ENCODE measurements around the gene LTBP1.

Gene LTBP1

DNA sequence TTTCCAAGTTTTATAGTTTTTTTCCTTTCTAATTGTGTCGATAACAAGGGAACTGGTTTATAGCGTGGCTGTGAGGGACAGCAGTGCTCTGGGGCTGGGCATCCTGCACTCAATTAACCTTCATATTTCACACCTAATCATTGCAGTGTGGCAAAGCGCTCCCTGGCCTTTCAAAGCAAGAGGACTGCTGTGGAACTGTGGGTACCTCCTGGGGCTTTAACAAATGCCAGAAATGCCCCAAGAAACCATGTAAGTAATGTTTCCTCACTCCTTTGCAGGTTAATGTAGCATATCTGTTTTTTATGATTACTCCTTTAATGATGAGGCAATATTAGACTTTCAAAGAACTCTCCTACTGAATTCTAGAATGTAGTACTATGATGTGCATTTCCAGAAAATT is 270.7 kb downstream of the LTBP1 start:
- Histone ChIP-seq H3K4me2 (ENCODE audit: low read length) (no peak overlapping the region), H3K4me1 (ENCODE audit: control insufficient read depth, low read length) (peaks cover 22% of the 10 kb centered on the region), H4K20me1 (ENCODE audit: control insufficient read depth, insufficient read depth, low read depth, low read length) (no peaks in the 10 kb centered on the region), H3F3A (ENCODE audit: control insufficient read depth, insufficient read depth) (no peaks in the 10 kb centered on the region), H3K4me3 (ENCODE audit: low read length) (no peak overlapping the region), H3K27ac (ENCODE audit: low read depth, low read length) (no peak overlapping the region), H3K36me3 (ENCODE audit: control insufficient read depth, low read length) (peaks cover 92% of the 10 kb centered on the region), H3K79me2 (ENCODE audit: control insufficient read depth, low read length) (no peaks in the 10 kb centered on the region), H3K9me3 (ENCODE audit: control insufficient read depth, insufficient read depth, low read length) (no peaks in the 10 kb centered on the region), H3K27me3 (ENCODE audit: control insufficient read depth, low read length) (no peaks in the 10 kb centered on the region), H3K9me2 (replicated peaks; ENCODE audit: control insufficient read depth, low read length) (no peaks in the 10 kb centered on the region)
- TF ChIP-seq EZH2phosphoT487 (IDR thresholded peaks at IDR 0.05; ENCODE audit: borderline replicate concordance, low read length), result no peak
- TF ChIP-seq, protein P1, sequence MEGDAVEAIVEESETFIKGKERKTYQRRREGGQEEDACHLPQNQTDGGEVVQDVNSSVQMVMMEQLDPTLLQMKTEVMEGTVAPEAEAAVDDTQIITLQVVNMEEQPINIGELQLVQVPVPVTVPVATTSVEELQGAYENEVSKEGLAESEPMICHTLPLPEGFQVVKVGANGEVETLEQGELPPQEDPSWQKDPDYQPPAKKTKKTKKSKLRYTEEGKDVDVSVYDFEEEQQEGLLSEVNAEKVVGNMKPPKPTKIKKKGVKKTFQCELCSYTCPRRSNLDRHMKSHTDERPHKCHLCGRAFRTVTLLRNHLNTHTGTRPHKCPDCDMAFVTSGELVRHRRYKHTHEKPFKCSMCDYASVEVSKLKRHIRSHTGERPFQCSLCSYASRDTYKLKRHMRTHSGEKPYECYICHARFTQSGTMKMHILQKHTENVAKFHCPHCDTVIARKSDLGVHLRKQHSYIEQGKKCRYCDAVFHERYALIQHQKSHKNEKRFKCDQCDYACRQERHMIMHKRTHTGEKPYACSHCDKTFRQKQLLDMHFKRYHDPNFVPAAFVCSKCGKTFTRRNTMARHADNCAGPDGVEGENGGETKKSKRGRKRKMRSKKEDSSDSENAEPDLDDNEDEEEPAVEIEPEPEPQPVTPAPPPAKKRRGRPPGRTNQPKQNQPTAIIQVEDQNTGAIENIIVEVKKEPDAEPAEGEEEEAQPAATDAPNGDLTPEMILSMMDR (IDR thresholded peaks at IDR 0.05; ENCODE audit: low read depth, low read length, poor library complexity, severe bottlenecking), result no peak

- Histone ChIP-seq H3K79me2 (ENCODE audit: control insufficient read depth, low read length) (no peaks in the 10 kb centered on the region), H3K4me1 (ENCODE audit: control insufficient read depth, low read length) (peaks cover 18% of the 10 kb centered on the region), H4K20me1 (ENCODE audit: control insufficient read depth, insufficient read depth, low read depth, low read length) (no peaks in the 10 kb centered on the region), H3F3A (ENCODE audit: control insufficient read depth, insufficient read depth) (no peaks in the 10 kb centered on the region), H3K9me2 (replicated peaks; ENCODE audit: control insufficient read depth, low read length) (no peaks in the 10 kb centered on the region), H3K4me3 (ENCODE audit: low read length) (no peak overlapping the region), H3K27me3 (ENCODE audit: control insufficient read depth, low read length) (no peaks in the 10 kb centered on the region), H3K27ac (ENCODE audit: low read depth, low read length) (no peak overlapping the region), H3K4me2 (ENCODE audit: low read length) (no peak overlapping the region), H3K36me3 (ENCODE audit: control insufficient read depth, low read length) (peaks cover 92% of the 10 kb centered on the region), H3K9me3 (ENCODE audit: control insufficient read depth, insufficient read depth, low read length) (no peaks in the 10 kb centered on the region)
- TF ChIP-seq, protein P1 (IDR thresholded peaks at IDR 0.05; ENCODE audit: low read depth, low read length, poor library complexity, severe bottlenecking), result no peak
- TF ChIP-seq EZH2phosphoT487 (IDR thresholded peaks at IDR 0.05; ENCODE audit: borderline replicate concordance, low read length), result no peak
These were observed 272.4 kb downstream of the LTBP1 start for GRCh38 chr2:33219114-33219513.

DNA sequence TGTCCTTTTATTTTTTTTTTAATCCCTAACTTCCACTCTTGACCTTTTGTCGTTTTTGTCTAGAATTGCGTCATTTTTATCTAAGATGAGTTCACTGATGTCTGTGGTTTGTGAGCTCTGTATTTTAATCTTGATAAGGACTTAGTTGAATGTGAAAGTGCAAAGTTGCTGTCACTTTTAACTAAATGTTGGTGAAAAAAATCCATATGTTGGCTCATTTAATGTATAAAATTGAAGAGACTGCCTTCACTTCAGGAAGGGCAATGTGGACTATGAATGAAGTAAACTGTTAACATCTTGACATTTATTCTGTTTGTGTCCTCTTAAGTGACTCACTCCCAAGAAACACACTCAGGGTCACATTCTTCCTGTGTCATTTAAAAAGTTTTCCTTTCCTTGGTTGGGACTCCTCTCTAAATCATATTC is 273.1 kb downstream of the LTBP1 start:
- TF ChIP-seq, protein P1 (IDR thresholded peaks at IDR 0.05; ENCODE audit: low read depth, low read length, poor library complexity, severe bottlenecking), result no peak
- no peak for TF ChIP-seq EZH2phosphoT487 (IDR thresholded peaks at IDR 0.05; ENCODE audit: borderline replicate concordance, low read length)
- H3F3A ChIP-seq (ENCODE audit: control insufficient read depth, insufficient read depth), result no peaks in the 10 kb centered on the region
- no peak overlapping the region for H3K4me2 ChIP-seq (ENCODE audit: low read length)
- H3K36me3 ChIP-seq (ENCODE audit: control insufficient read depth, low read length), result peaks cover 88% of the 10 kb centered on the region
- H3K4me3 ChIP-seq (ENCODE audit: low read length), result no peak overlapping the region
- H3K4me1 ChIP-seq (ENCODE audit: control insufficient read depth, low read length), result peaks cover 12% of the 10 kb centered on the region
- H3K27me3 ChIP-seq (ENCODE audit: control insufficient read depth, low read length), result no peaks in the 10 kb centered on the region
- no peaks in the 10 kb centered on the region for H4K20me1 ChIP-seq (ENCODE audit: control insufficient read depth, insufficient read depth, low read depth, low read length)
- no peaks in the 10 kb centered on the region for H3K9me2 ChIP-seq (replicated peaks; ENCODE audit: control insufficient read depth, low read length)
- H3K79me2 ChIP-seq (ENCODE audit: control insufficient read depth, low read length), result no peaks in the 10 kb centered on the region
- H3K9me3 ChIP-seq (ENCODE audit: control insufficient read depth, insufficient read depth, low read length), result no peaks in the 10 kb centered on the region
- no peak overlapping the region for H3K27ac ChIP-seq (ENCODE audit: low read depth, low read length)

All from DOHH2 (cell line).